ENCODE results near the gene MYO1B. TPM values are rescaled to one million over a fixed set of nuclear protein-coding genes. Genes with fewer than 3 reads are reported as not detected.

Gene MYO1B
- total RNA-seq, 1 donor from 2014 or later: 157 TPM

GRCh38 chr2:191410646-191411436 is 165.6 kb downstream of the MYO1B start:
- Mint-ChIP-seq H3K27ac (peak overlapping the region; percentile 64), H3K36me3 (ENCODE audit: insufficient read depth) (peaks cover 36% of the 10 kb centered on the region), H3K4me3 (ENCODE audit: low read depth) (no peak overlapping the region), H3K9me3 (ENCODE audit: low read depth) (no peaks in the 10 kb centered on the region), H3K4me1 (ENCODE audit: low read depth) (peaks cover 12% of the 10 kb centered on the region), H3K27me3 (no peaks in the 10 kb centered on the region)
- no peak for DNase-seq (ENCODE audit: low spot score, unreplicated experiment)
- TF ChIP-seq CTCF (IDR thresholded peaks at IDR 0.05; ENCODE audit: unreplicated experiment): no peak

- Mint-ChIP-seq H3K4me1 (ENCODE audit: low read depth) (peaks cover 12% of the 10 kb centered on the region), H3K4me3 (ENCODE audit: low read depth) (no peak overlapping the region), H3K9me3 (ENCODE audit: low read depth) (no peaks in the 10 kb centered on the region), H3K27ac (no peak overlapping the region), H3K36me3 (ENCODE audit: insufficient read depth) (peaks cover 42% of the 10 kb centered on the region), H3K27me3 (no peaks in the 10 kb centered on the region)
- DNase-seq (ENCODE audit: low spot score, unreplicated experiment): no peak
- no peak for TF ChIP-seq CTCF (IDR thresholded peaks at IDR 0.05; ENCODE audit: unreplicated experiment)
Observed at GRCh38 chr2:191411472-191411871, 166.3 kb downstream of the MYO1B start.

GRCh38 chr2:191412353-191412752 is 167.1 kb downstream of the MYO1B start:
- H3K4me1 Mint-ChIP-seq (ENCODE audit: low read depth): peaks cover 12% of the 10 kb centered on the region
- H3K4me3 Mint-ChIP-seq (ENCODE audit: low read depth): no peak overlapping the region
- peaks cover 45% of the 10 kb centered on the region for H3K36me3 Mint-ChIP-seq (ENCODE audit: insufficient read depth)
- no peak for TF ChIP-seq CTCF (IDR thresholded peaks at IDR 0.05; ENCODE audit: unreplicated experiment)
- no peak for DNase-seq (ENCODE audit: low spot score, unreplicated experiment)
- H3K9me3 Mint-ChIP-seq (ENCODE audit: low read depth): no peaks in the 10 kb centered on the region
- no peak overlapping the region for H3K27ac Mint-ChIP-seq
- no peaks in the 10 kb centered on the region for H3K27me3 Mint-ChIP-seq

GRCh38 chr2:191415101-191415500 is 169.9 kb downstream of the MYO1B start:
- H3K27me3 Mint-ChIP-seq: no peaks in the 10 kb centered on the region
- DNase-seq (ENCODE audit: low spot score, unreplicated experiment): no peak
- H3K9me3 Mint-ChIP-seq (ENCODE audit: low read depth): no peaks in the 10 kb centered on the region
- no peak for TF ChIP-seq CTCF (IDR thresholded peaks at IDR 0.05; ENCODE audit: unreplicated experiment)
- no peak overlapping the region for H3K4me3 Mint-ChIP-seq (ENCODE audit: low read depth)
- H3K27ac Mint-ChIP-seq: peak overlapping the region; percentile 29
- peaks cover 43% of the 10 kb centered on the region for H3K36me3 Mint-ChIP-seq (ENCODE audit: insufficient read depth)
- H3K4me1 Mint-ChIP-seq (ENCODE audit: low read depth): peaks cover 18% of the 10 kb centered on the region

- DNase-seq (ENCODE audit: low spot score, unreplicated experiment): no peak
- Mint-ChIP-seq H3K9me3 (ENCODE audit: low read depth) (no peaks in the 10 kb centered on the region), H3K27ac (peak overlapping the region; percentile 15), H3K4me3 (ENCODE audit: low read depth) (no peak overlapping the region), H3K27me3 (no peaks in the 10 kb centered on the region), H3K36me3 (ENCODE audit: insufficient read depth) (peaks cover 48% of the 10 kb centered on the region), H3K4me1 (ENCODE audit: low read depth) (peaks cover 18% of the 10 kb centered on the region)
- TF ChIP-seq CTCF (IDR thresholded peaks at IDR 0.05; ENCODE audit: unreplicated experiment): no peak
Observed at GRCh38 chr2:191415858-191416257, 170.7 kb downstream of the MYO1B start.

Data from progenitor cell of endocrine pancreas (in vitro differentiated cells).